ENCODE measurements around the gene CCDC32.

- TF ChIP-seq POLR2AphosphoS5 (IDR thresholded peaks at IDR 0.05), result no peak
- TF ChIP-seq CTCF (IDR thresholded peaks at IDR 0.05 in 8 of 11, conservative IDR thresholded peaks at IDR 0.05 in 3 of 11), result no peak
Observed at GRCh38 chr15:40597024-40597423, 32.2 kb upstream of the CCDC32 start.
